HCT116 (cell line): ENCODE results near the gene GBP7.

Experiments
- EZH2 ChIP-seq: fragments of 200-600 bp; sonication (generic); IDR thresholded peaks from 2 replicates; pipeline ENCODE4 v1.6.1; 2017; ENCODE audit warnings: antibody characterized with exemption, mixed run types
- POLR2A ChIP-seq: IDR thresholded peaks from 2 replicates; pipeline ENCODE4 v1.7.0; 2011; ENCODE audit warnings: borderline replicate concordance; ENCODE audit not compliant: insufficient read depth, insufficient read length; ENCODE audit errors: extremely low read depth
- POLR2AphosphoS5 ChIP-seq: IDR thresholded peaks from 2 replicates; pipeline ENCODE4 v1.6.1; 2011; ENCODE audit warnings: mild to moderate bottlenecking, low read depth, low read length, moderate library complexity
- SRF ChIP-seq: IDR thresholded peaks from 2 replicates; pipeline ENCODE4 v1.6.1; 2012; ENCODE audit warnings: low read depth
- ZFX ChIP-seq: fragments of 450-650 bp; IDR thresholded peaks from 2 replicates; pipeline ENCODE4 v1.6.1; 2017
- TF ChIP-seq, protein P1 (sequence below), 3 experiments: fragments of 200-600 bp in 1 of 3; sonication (generic) in 1 of 3; IDR thresholded peaks in 2 of 3; conservative IDR thresholded peaks in 1 of 3; 2 replicates each; pipeline ENCODE4 v1.5.1; 2012 to 2017; ENCODE audit warnings: low read depth in 2 of 3, low read length in 2 of 3, antibody characterized with exemption in 1 of 3, borderline replicate concordance in 1 of 3, control low read depth in 1 of 3, mild to moderate bottlenecking in 1 of 3, mixed read lengths in 1 of 3, mixed run types in 1 of 3, moderate library complexity in 1 of 3; ENCODE audit not compliant: insufficient read depth in 1 of 3
- TF ChIP-seq, protein P2 (sequence below): IDR thresholded peaks from 2 replicates; pipeline ENCODE4 v1.6.1; 2012; ENCODE audit warnings: low read depth
- TF ChIP-seq, protein P3 (sequence below): IDR thresholded peaks from 2 replicates; pipeline ENCODE4 v1.6.1; 2012

DNA sequence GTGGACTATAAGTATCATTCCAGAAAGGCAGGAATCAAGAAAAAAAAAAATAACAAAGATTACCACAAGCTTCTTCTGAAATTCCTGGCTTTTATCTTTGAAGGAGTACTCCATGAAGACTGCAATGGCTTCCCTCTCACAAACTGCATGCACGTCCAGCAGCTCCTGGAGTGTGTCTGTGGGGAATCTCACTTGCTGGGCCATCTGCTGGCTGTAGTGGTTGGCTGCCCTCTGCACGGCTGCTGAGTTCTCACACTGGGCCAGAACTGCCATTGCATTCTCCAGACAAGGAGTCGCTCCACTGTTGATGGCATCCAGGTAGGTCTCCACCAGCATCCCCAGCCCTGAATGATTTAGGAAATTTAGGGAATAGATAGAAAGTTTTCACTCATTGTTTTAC, 26.6 kb downstream of the GBP7 start:
- TF ChIP-seq, protein P1, sequence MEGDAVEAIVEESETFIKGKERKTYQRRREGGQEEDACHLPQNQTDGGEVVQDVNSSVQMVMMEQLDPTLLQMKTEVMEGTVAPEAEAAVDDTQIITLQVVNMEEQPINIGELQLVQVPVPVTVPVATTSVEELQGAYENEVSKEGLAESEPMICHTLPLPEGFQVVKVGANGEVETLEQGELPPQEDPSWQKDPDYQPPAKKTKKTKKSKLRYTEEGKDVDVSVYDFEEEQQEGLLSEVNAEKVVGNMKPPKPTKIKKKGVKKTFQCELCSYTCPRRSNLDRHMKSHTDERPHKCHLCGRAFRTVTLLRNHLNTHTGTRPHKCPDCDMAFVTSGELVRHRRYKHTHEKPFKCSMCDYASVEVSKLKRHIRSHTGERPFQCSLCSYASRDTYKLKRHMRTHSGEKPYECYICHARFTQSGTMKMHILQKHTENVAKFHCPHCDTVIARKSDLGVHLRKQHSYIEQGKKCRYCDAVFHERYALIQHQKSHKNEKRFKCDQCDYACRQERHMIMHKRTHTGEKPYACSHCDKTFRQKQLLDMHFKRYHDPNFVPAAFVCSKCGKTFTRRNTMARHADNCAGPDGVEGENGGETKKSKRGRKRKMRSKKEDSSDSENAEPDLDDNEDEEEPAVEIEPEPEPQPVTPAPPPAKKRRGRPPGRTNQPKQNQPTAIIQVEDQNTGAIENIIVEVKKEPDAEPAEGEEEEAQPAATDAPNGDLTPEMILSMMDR (IDR thresholded peaks at IDR 0.05 in 2 of 3, conservative IDR thresholded peaks at IDR 0.05 in 1 of 3; ENCODE audit: borderline replicate concordance in 1 of 3, insufficient read depth in 1 of 3, low read depth in 2 of 3, low read length in 2 of 3) = no peak
- TF ChIP-seq, protein P2, sequence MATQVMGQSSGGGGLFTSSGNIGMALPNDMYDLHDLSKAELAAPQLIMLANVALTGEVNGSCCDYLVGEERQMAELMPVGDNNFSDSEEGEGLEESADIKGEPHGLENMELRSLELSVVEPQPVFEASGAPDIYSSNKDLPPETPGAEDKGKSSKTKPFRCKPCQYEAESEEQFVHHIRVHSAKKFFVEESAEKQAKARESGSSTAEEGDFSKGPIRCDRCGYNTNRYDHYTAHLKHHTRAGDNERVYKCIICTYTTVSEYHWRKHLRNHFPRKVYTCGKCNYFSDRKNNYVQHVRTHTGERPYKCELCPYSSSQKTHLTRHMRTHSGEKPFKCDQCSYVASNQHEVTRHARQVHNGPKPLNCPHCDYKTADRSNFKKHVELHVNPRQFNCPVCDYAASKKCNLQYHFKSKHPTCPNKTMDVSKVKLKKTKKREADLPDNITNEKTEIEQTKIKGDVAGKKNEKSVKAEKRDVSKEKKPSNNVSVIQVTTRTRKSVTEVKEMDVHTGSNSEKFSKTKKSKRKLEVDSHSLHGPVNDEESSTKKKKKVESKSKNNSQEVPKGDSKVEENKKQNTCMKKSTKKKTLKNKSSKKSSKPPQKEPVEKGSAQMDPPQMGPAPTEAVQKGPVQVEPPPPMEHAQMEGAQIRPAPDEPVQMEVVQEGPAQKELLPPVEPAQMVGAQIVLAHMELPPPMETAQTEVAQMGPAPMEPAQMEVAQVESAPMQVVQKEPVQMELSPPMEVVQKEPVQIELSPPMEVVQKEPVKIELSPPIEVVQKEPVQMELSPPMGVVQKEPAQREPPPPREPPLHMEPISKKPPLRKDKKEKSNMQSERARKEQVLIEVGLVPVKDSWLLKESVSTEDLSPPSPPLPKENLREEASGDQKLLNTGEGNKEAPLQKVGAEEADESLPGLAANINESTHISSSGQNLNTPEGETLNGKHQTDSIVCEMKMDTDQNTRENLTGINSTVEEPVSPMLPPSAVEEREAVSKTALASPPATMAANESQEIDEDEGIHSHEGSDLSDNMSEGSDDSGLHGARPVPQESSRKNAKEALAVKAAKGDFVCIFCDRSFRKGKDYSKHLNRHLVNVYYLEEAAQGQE = no peak
- no peak for TF ChIP-seq EZH2
- TF ChIP-seq POLR2AphosphoS5 = no peak
- TF ChIP-seq ZFX = no peak
- TF ChIP-seq, protein P3, sequence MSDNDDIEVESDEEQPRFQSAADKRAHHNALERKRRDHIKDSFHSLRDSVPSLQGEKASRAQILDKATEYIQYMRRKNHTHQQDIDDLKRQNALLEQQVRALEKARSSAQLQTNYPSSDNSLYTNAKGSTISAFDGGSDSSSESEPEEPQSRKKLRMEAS = no peak
- TF ChIP-seq SRF = no peak
- TF ChIP-seq POLR2A = no peak
